ENCODE measurements around the gene CEACAM19.
"Not testable (repeated sequence)": the region's sequence is repeated elsewhere in the genome, so short reads cannot be mapped to it uniquely, and the experiment has no call there.

The CEACAM19 gene

GRCh38 chr19:44645407-44646048 lies 25.8 kb upstream of the CEACAM19 start:
- DNase-seq (ENCODE audit: low read depth in 2 of 2, low spot score in 1 of 2): no peak

- DNase-seq (ENCODE audit: low read depth in 2 of 2, low spot score in 1 of 2): no peak
These were observed 25.2 kb upstream of the CEACAM19 start for GRCh38 chr19:44646049-44646416.

GRCh38 chr19:44647144-44647543 lies 24.1 kb upstream of the CEACAM19 start:
- no peak for DNase-seq (ENCODE audit: low read depth in 2 of 2, low spot score in 1 of 2)

- DNase-seq (ENCODE audit: low read depth in 2 of 2, low spot score in 1 of 2): no peak
These were observed 22.5 kb upstream of the CEACAM19 start for GRCh38 chr19:44648631-44649251.

DNA sequence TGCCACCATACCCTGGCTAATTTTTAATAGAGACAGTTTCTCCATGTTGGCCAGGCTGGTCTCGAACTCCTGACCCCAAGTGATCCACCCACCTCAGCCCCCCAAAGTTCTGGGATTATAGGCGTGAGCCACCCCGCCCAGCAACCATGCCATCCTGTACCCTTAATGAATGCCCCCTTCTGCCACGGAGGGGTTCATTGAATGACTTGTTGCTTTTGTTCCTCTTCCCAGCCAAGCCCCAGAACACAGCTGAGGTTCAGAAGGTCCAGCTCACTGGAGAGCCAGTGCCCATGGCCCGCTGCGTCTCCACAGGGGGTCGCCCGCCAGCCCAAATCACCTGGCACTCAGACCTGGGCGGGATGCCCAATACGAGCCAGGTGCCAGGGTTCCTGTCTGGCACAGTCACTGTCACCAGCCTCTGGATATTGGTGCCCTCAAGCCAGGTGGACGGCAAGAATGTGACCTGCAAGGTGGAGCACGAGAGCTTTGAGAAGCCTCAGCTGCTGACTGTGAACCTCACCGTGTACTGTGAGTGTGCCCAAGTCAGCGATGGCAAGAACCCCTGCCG lies 21.6 kb upstream of the CEACAM19 start:
- DNase-seq (ENCODE audit: low read depth in 2 of 2, low spot score in 1 of 2): no peak

DNA sequence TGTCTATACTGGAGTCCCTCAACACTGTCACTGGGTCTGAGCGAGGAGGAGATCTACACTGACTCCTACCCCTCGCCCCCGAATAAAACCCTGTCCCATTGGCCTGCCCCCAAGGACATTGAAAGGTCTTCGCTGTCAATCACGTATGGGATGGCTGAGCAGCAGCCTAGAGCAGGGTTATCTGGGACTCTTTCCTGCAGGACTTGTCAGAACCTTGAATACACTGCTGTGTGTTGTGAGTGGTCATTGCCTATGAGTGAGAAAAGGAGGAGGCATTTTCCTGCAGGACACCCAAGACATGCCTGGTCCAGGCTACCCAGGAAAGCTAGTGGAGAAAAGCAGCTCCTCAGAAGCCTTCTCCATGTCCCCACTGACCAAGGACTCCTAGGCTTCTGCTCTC lies 17.9 kb upstream of the CEACAM19 start:
- no peak for DNase-seq (ENCODE audit: low read depth in 2 of 2, low spot score in 1 of 2)

DNA sequence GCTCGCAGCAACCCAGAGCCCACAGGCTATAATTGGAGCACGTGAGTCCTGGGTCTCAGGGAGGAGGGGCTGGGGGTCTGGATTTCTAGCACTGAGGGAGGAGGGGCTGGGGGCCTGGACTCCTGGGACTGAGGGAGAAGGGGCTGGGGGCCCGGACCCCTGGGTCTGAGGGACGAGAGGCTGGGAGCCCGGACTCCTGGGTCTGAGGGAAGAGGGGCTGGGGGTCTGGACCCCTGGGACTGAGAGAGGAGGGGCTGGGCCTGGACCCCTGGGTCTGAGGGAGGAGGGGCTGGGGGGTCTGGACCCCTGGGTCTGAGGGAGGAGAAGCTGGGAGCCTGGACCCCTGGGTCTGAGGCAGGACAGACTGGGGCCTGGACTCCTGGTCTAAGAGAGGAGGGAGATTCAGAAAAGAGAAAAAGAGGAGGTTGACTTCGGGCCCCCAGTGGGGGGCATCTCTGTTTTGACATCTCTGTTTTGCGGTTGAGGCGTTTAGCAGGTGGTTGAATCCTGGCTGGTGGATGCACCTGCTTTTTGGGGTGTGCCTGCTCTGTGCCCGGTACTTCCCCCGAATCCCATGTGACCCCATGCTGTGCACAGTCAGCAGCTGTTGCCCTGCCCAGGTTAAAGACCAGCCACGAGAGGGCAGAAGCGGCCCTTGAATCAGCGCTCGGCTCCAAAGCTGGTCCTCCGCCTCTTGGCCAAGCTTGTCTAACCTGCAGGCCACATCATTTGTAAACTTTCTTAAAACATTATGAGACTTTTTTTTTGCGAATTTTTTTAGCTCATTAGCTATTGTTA lies 17.1 kb upstream of the CEACAM19 start:
- DNase-seq (ENCODE audit: low read depth in 2 of 2, low spot score in 1 of 2): peak; percentile 15 to 40

- DNase-seq (ENCODE audit: low read depth in 2 of 2, low spot score in 1 of 2): peak; percentile 40 to 57
These were observed 13.9 kb upstream of the CEACAM19 start for GRCh38 chr19:44657211-44657921.

GRCh38 chr19:44658069-44658733 lies 13.1 kb upstream of the CEACAM19 start:
- DNase-seq (ENCODE audit: low read depth in 2 of 2, low spot score in 1 of 2): no peak

GRCh38 chr19:44660081-44660480 lies 11.2 kb upstream of the CEACAM19 start:
- no peak for DNase-seq (ENCODE audit: low read depth in 2 of 2, low spot score in 1 of 2)

DNA sequence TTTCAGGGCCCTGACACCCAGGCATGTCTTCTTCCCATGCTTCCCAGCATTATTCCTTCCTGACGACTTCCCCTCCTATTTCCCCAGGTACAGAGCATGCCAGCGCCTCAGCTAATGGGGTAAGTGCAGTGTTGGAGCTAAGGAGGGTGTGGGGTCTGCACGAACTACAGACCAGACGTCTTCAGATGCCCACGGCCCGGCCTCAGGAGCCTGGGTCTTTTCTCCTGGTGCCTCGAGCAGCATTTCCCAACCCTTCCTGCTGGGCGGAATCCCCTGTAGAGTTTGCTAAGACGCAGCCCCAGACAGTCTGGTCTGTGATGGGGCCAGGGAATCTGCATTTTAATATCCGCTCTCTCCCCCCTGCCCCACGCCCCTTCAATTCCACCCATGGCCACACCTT lies 10.1 kb upstream of the CEACAM19 start:
- no peak for DNase-seq (ENCODE audit: low read depth in 2 of 2, low spot score in 1 of 2)

DNA sequence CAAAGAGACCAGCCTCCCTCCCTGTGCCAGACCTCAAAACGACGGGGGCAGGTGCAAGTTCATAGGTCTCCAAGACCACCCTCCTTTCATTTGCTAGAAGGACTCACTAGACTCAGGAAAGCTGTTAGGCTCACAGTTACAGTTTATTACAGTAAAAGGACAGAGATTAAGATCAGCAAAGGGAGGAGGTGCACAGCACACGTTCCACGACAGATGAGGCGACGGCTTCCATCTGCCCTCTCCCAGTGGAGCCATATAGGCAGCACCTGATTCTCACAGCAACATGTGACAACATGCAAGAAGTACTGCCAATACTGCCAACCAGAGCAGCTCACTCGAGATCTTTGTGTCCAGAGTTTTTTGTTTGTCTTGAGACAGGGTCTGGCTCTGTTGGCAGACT lies 9.4 kb upstream of the CEACAM19 start:
- no peak for DNase-seq (ENCODE audit: low read depth in 2 of 2, low spot score in 1 of 2)

GRCh38 chr19:44662691-44663385 lies 8.4 kb upstream of the CEACAM19 start:
- DNase-seq (ENCODE audit: low read depth in 2 of 2, low spot score in 1 of 2): no peak

- DNase-seq (ENCODE audit: low read depth in 2 of 2, low spot score in 1 of 2): no peak
These were observed 7.3 kb upstream of the CEACAM19 start for GRCh38 chr19:44663996-44664395.

DNA sequence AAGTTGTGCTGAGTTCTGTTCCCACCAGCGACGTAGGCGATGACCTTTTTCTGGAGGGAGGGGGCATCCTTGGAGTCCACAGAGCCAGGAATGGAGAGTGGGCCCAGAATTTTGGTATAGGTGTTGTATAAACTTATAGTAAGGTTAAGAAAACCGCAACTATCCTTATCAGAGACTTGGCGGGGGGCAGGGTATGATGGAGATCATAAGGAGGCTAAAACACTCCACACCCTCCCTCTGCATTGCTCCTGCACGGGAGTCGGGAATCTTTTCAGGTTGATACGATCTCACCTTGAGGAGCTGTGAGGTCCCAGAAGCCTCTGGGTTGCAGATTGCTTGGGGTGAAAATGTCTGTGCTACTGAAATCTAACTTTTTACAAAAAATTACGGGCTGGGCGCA lies 6.3 kb upstream of the CEACAM19 start:
- no peak for DNase-seq (ENCODE audit: low read depth in 2 of 2, low spot score in 1 of 2)

DNA sequence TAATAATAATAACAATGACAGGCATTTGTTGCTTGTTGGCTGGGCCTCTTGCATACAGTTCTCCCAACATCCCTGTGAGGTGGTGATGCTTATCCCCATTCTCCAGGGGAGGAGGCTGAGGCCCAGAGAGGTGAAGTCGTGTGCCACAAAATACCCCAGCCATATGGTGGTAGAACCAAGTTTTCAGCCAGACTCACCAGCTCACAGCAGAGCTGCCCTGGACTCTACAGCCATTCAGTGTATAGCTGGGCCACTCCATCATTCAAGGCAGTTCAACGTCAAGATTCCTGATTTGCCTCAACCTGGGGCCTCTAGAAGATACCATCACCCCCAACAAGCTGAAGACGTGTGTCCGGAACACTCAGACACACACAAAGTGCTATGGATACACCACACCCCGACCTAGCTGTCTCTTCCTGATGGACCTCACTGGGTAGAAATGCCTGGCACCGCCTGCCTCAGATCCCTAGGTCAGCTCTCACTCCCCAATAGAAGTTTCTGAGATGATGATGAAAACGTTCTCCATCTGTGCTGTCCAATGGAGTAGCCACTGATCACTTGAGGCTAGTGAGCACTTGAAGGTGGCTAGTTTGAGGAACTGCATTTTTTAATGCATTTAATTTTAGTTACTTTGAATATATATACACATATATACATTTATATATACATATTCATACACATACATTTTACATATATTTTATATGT lies 4.3 kb upstream of the CEACAM19 start:
- DNase-seq (ENCODE audit: low read depth in 2 of 2, low spot score in 1 of 2): no peak

DNA sequence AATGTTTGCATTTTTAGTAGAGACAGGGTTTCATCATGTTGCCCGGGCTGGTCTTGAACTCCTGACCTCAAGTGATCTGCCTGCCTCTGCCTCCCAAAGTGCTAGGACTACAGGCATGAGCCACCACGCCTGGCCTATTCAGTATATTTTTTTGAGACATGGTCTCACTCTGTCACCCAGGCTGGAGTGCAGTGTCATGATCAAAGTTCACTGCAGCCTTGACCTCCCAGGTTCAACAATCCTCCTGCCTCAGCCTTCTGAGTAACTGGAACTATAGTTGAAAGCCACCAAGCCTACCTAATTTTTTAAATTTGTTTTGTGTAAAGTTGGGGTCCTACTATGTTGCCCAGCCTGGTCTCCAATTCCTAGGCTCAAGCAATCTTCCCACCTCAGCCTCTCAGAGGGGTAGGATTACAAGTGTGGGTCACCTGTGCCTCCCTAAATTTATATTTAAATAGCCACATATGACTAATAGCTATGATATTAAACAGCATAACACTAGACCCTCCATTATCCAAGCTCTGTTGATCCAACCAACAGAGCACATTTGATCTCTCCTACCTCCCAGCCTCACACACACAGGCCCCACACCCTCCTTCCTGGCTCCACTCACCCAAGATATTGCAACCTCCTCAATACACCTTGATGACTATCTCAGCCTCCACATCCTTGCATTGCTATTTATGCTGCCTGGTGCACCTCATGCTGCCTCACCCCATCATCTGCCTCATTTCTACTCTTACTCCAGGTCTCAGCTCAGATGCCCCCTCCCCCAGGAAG lies 2.1 kb upstream of the CEACAM19 start:
- no peak for DNase-seq (ENCODE audit: low read depth in 2 of 2, low spot score in 1 of 2)

- not testable (repeated sequence) for DNase-seq (ENCODE audit: low read depth in 2 of 2, low spot score in 1 of 2)
These were observed 1.3 kb upstream of the CEACAM19 start for GRCh38 chr19:44670027-44670426.

GRCh38 chr19:44672226-44672625 lies 944 bp downstream of the CEACAM19 start:
- DNase-seq (ENCODE audit: low read depth in 2 of 2, low spot score in 1 of 2): no peak

All from stimulated activated CD8-positive, alpha-beta memory T cell treated with anti-CD3 and anti-CD28 coated beads, Interleukin-4, amount 100 ng/mL, for 4 hours (primary cell).